ENCODE data around the gene RBM14.

The RBM14 gene, protein sequence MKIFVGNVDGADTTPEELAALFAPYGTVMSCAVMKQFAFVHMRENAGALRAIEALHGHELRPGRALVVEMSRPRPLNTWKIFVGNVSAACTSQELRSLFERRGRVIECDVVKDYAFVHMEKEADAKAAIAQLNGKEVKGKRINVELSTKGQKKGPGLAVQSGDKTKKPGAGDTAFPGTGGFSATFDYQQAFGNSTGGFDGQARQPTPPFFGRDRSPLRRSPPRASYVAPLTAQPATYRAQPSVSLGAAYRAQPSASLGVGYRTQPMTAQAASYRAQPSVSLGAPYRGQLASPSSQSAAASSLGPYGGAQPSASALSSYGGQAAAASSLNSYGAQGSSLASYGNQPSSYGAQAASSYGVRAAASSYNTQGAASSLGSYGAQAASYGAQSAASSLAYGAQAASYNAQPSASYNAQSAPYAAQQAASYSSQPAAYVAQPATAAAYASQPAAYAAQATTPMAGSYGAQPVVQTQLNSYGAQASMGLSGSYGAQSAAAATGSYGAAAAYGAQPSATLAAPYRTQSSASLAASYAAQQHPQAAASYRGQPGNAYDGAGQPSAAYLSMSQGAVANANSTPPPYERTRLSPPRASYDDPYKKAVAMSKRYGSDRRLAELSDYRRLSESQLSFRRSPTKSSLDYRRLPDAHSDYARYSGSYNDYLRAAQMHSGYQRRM

GRCh38 chr11:66616379-66617154 lies at the start of gene RBM14:
RBM14 (plus strand) TSS chr11:66616630; CDS start chr11:66616721, 91 bp downstream.
- peak within 1 kb of the TSS; percentile 83 for H3K9ac ChIP-seq (ENCODE audit: low read length)
- H3F3A ChIP-seq (ENCODE audit: insufficient read depth, low read length), result no peaks in the 10 kb centered on the region
- peaks cover 42% of the 10 kb centered on the region for H3K36me3 ChIP-seq (ENCODE audit: insufficient read depth, low read length)
- peak within 1 kb of the TSS; percentile 81 for H3K4me3 ChIP-seq (ENCODE audit: low read depth, low read length, poor library complexity, severe bottlenecking)
- peaks cover 51% of the 10 kb centered on the region for H3K79me2 ChIP-seq (ENCODE audit: insufficient read depth, low read length)
- H3K9me2 ChIP-seq (ENCODE audit: low read depth, low read length), result no peaks in the 10 kb centered on the region
- H3K4me2 ChIP-seq (ENCODE audit: low read length), result peak within 1 kb of the TSS; percentile 89
- H2AFZ ChIP-seq (ENCODE audit: low read length), result no peak within 1 kb of the TSS
- H3K9me3 ChIP-seq (ENCODE audit: low read length), result no peaks in the 10 kb centered on the region
- H3K27ac ChIP-seq (ENCODE audit: low read depth, low read length, poor library complexity, severe bottlenecking), result peak within 1 kb of the TSS; percentile 72
- TF ChIP-seq EZH2 (IDR thresholded peaks at IDR 0.05; ENCODE audit: borderline replicate concordance, low read length), result no peak
- TF ChIP-seq, protein P1, sequence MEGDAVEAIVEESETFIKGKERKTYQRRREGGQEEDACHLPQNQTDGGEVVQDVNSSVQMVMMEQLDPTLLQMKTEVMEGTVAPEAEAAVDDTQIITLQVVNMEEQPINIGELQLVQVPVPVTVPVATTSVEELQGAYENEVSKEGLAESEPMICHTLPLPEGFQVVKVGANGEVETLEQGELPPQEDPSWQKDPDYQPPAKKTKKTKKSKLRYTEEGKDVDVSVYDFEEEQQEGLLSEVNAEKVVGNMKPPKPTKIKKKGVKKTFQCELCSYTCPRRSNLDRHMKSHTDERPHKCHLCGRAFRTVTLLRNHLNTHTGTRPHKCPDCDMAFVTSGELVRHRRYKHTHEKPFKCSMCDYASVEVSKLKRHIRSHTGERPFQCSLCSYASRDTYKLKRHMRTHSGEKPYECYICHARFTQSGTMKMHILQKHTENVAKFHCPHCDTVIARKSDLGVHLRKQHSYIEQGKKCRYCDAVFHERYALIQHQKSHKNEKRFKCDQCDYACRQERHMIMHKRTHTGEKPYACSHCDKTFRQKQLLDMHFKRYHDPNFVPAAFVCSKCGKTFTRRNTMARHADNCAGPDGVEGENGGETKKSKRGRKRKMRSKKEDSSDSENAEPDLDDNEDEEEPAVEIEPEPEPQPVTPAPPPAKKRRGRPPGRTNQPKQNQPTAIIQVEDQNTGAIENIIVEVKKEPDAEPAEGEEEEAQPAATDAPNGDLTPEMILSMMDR (IDR thresholded peaks at IDR 0.05; ENCODE audit: low read length), result no peak
- peaks cover 49% of the 10 kb centered on the region for H3K4me1 ChIP-seq (ENCODE audit: insufficient read depth, low read length, severe bottlenecking)
- no peaks in the 10 kb centered on the region for H4K20me1 ChIP-seq (ENCODE audit: insufficient read depth, low read length)
- no peaks in the 10 kb centered on the region for H3K27me3 ChIP-seq (ENCODE audit: insufficient read depth, low read length)

- Histone ChIP-seq H3K9me2 (ENCODE audit: low read depth, low read length) (no peaks in the 10 kb centered on the region), H4K20me1 (ENCODE audit: insufficient read depth, low read length) (no peaks in the 10 kb centered on the region), H3K79me2 (ENCODE audit: insufficient read depth, low read length) (no peaks in the 10 kb centered on the region), H3K9ac (ENCODE audit: low read length) (peak overlapping the region; percentile 45; the same call in 1 of the 2 replicates), H3K4me3 (ENCODE audit: low read depth, low read length, poor library complexity, severe bottlenecking) (peak overlapping the region; percentile 62), H3F3A (ENCODE audit: insufficient read depth, low read length) (no peaks in the 10 kb centered on the region), H3K9me3 (ENCODE audit: low read length) (no peaks in the 10 kb centered on the region), H2AFZ (ENCODE audit: low read length) (no peak overlapping the region), H3K27me3 (ENCODE audit: insufficient read depth, low read length) (peaks cover 11% of the 10 kb centered on the region; the same call in 1 of the 2 replicates), H3K27ac (ENCODE audit: low read depth, low read length, poor library complexity, severe bottlenecking) (no peak overlapping the region), H3K4me2 (ENCODE audit: low read length) (peak overlapping the region; percentile 79), H3K4me1 (ENCODE audit: insufficient read depth, low read length, severe bottlenecking) (peaks cover 10% of the 10 kb centered on the region), H3K36me3 (ENCODE audit: insufficient read depth, low read length) (no peaks in the 10 kb centered on the region)
- TF ChIP-seq, protein P1 (IDR thresholded peaks at IDR 0.05; ENCODE audit: low read length), result no peak
- no peak for TF ChIP-seq EZH2 (IDR thresholded peaks at IDR 0.05; ENCODE audit: borderline replicate concordance, low read length)
Measured at GRCh38 chr11:66567787-66568123, 48.7 kb upstream of the RBM14 start.

DNA sequence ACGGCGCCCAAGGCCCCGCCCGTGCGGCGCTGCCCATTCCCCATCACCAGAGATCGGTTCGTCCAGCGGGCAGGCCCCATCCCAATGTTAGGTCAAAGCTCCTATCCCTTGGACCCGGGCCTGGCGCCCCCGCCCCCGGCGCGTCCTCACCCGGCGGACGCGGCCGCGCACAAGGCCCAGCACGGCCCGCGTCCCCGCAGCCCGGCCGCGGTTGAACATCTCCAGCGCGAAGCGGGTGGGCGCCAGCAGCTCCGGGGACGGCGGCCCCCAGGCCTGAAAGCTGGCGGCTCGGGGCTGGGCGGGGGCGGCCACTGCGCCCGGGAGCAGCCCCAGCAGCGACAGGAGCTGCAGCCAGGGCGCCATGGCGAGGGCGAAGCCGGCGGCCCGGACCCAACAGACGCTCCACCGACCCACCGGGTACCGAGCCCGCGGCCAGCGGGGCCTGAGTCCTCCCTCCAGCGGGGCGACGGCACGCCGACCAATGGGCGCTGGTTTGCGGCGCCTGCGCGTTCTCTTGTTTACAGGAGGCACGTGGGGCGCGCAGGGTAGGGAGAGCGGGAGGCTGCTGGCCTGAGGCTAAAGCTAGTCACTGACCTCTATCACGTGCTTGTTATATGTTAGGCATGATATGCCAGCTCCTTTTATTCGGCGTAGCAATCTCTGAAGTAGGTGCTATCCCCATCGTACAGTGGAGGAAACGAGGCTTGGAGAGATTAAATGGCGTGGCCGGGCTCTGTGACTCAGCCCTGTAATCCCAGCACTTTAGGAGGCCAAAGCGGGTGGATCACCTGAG lies 48.1 kb upstream of the RBM14 start, which contains the start of gene CTSF:
TSS of gene CTSF (minus strand) at position 483 of the 793 bp plus-strand sequence. CDS start at position 363, 120 bp downstream.
- TF ChIP-seq, protein P1 (IDR thresholded peaks at IDR 0.05; ENCODE audit: low read length), result no peak
- no peak for TF ChIP-seq EZH2 (IDR thresholded peaks at IDR 0.05; ENCODE audit: borderline replicate concordance, low read length)
- H3K27me3 ChIP-seq (ENCODE audit: insufficient read depth, low read length), result peaks cover 11% of the 10 kb centered on the region; the same call in 1 of the 2 replicates
- H3K36me3 ChIP-seq (ENCODE audit: insufficient read depth, low read length), result no peaks in the 10 kb centered on the region
- H3K4me1 ChIP-seq (ENCODE audit: insufficient read depth, low read length, severe bottlenecking), result peaks cover 10% of the 10 kb centered on the region
- H3K9me2 ChIP-seq (ENCODE audit: low read depth, low read length), result no peaks in the 10 kb centered on the region
- no peaks in the 10 kb centered on the region for H4K20me1 ChIP-seq (ENCODE audit: insufficient read depth, low read length)
- H3K4me3 ChIP-seq (ENCODE audit: low read depth, low read length, poor library complexity, severe bottlenecking), result peak within 1 kb of the TSS; percentile 62
- H2AFZ ChIP-seq (ENCODE audit: low read length), result no peak within 1 kb of the TSS; the same call in 1 of the 2 replicates
- H3K9ac ChIP-seq (ENCODE audit: low read length), result peak within 1 kb of the TSS; percentile 45; the same call in 1 of the 2 replicates
- H3K9me3 ChIP-seq (ENCODE audit: low read length), result no peaks in the 10 kb centered on the region
- no peaks in the 10 kb centered on the region for H3F3A ChIP-seq (ENCODE audit: insufficient read depth, low read length)
- no peaks in the 10 kb centered on the region for H3K79me2 ChIP-seq (ENCODE audit: insufficient read depth, low read length)
- H3K27ac ChIP-seq (ENCODE audit: low read depth, low read length, poor library complexity, severe bottlenecking), result no peak within 1 kb of the TSS
- peak within 1 kb of the TSS; percentile 79 for H3K4me2 ChIP-seq (ENCODE audit: low read length)
